GM21381 (cell line): ENCODE data around the gene ZNF860.
A peak's percentile ranks its signal among the peaks of the same experiment; 100 is the strongest.
"Not testable (repeated sequence)": the region's sequence is repeated elsewhere in the genome, so short reads cannot be mapped to it uniquely, and the experiment has no call there.

Source experiments
- ATAC-seq: cut with Tn5 transposase; IDR thresholded peaks from one replicate; pipeline ENCODE4 v1.9.1; 2021; ENCODE audit warnings: mild to moderate bottlenecking, moderate library complexity; ENCODE audit not compliant: unreplicated experiment

The ZNF860 gene

GRCh38 chr3:31960793-31961431 is 20.6 kb upstream of the ZNF860 start:
- ATAC-seq = peak; percentile 77

DNA sequence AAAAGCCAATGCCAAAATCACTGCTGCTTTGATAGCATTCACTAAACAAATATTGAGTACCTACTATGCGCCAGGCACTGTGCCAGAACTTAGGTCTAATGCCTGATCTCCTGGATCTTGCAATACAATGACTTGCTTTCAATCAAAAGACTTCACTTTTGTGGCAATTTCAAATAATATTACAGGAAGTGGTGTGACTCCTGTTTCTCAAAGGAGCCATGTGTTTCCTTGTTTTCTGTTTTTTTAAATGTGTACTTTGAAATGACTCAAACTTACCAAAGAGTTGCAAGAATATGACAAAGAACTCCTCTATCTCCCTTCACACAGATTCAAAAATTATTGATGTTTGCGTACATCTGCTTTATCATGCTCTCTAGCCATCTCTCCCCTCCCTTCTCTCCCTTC is 18.7 kb upstream of the ZNF860 start:
- no peak for ATAC-seq

- no peak for ATAC-seq
These were observed 14.5 kb upstream of the ZNF860 start for GRCh38 chr3:31966978-31967591.

GRCh38 chr3:31967592-31967991 is 14.0 kb upstream of the ZNF860 start:
- ATAC-seq = no peak

GRCh38 chr3:31968369-31968926 is 13.1 kb upstream of the ZNF860 start:
- no peak for ATAC-seq

DNA sequence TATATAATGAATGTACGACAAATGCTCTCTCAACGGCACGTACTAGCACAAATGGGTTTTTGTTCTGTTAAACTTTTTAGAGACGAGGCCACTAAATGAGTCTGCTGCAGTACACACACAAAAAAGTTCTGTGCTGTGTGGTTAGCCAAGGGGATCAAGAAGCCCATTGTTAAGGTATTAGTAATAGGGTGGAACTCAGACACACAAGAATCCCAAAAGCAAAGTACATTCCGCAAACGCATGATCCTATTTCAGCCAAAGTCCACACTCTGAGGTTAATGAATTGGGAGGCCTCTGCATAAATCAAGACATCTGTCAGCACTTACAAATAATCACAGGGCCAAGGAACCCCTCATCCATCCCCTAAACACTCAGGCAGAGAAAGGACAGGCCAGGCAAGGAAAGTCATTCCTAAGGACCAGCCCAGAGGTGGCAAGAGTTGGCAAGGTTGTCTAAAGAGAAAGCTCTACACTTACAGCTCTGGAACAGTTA is 12.6 kb upstream of the ZNF860 start:
- no peak for ATAC-seq

DNA sequence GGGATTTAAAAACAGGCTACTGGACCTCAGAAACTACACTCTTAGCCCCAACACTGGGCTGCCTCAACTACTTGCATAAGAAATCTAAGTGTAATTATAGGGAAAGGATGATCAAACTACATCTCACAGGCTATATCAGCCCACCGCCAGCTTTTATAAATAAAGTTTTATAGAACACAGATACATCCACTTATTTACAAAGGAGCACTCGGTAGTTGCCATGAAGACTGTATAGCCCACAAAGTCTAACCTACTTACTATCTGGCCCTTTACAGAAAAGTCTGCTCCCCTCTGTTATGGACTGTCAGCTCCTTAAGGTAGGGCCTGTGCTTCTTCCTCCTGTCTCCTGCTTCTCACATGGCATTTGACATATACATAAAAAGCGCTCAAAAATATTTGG is 9.9 kb upstream of the ZNF860 start:
- ATAC-seq = no peak

- no peak for ATAC-seq
These were observed 8.5 kb upstream of the ZNF860 start for GRCh38 chr3:31973081-31973480.

GRCh38 chr3:31973837-31974236 is 7.7 kb upstream of the ZNF860 start:
- ATAC-seq = no peak

DNA sequence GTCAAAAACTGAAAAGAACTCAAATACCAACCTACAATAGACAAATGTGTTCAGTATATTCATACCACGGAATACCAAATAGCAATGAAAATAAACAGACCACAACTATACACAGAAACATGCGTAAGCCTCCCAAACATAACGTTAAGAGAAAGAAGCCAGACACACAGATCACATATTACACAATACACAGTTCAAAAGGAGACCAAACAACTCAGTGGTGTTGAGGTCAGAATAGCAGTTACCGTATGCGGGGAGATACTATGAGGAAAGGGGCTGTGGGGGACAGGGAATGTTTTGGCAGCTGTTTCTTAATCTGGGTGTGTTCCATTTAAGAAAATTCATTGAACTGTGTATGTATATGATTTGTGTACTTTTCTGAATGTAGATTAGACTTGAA is 7.1 kb upstream of the ZNF860 start:
- no peak for ATAC-seq

GRCh38 chr3:31974964-31975363 is 6.6 kb upstream of the ZNF860 start:
- ATAC-seq = no peak

- no peak for ATAC-seq
These were observed 5.2 kb upstream of the ZNF860 start for GRCh38 chr3:31976302-31976701.

DNA sequence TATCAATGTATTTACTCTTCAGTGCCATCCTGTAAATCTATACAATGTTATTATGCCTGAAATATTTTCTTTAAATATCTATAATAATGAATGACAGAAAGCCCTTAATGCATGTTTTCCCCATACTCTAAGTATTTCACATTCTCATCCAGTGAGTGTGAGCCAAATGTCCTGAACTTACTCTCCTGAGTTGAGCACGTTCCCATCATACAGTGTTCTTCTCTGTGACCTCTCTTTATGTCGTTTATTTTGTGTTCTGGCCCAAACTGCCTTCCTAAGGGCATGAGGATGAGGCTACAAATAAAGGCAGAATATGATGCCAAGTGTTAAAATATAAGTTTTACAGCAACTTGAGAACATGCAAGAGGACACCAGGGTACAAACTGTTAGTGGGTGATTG is 3.8 kb upstream of the ZNF860 start:
- ATAC-seq = no peak

DNA sequence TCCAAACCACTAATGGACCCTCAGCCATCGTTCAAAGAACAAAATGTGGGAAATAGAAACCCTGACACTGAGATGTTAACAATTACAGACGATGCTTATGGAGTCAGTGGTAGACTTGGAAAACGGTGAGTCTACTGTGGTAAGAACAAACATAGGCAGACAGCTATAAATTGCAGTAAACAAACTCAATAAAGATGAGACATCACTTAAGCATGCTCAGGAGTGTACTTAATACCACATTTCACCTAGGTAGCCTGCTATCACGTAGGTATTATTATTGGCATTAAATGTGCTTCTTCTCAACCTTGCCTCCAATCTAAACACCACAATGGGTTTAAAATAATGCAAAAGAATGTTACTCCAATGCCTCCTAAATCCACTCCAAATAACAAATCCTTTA is 3.0 kb upstream of the ZNF860 start:
- ATAC-seq = no peak

- ATAC-seq = peak; percentile 50
These were observed 2.4 kb upstream of the ZNF860 start for GRCh38 chr3:31979001-31979697.

DNA sequence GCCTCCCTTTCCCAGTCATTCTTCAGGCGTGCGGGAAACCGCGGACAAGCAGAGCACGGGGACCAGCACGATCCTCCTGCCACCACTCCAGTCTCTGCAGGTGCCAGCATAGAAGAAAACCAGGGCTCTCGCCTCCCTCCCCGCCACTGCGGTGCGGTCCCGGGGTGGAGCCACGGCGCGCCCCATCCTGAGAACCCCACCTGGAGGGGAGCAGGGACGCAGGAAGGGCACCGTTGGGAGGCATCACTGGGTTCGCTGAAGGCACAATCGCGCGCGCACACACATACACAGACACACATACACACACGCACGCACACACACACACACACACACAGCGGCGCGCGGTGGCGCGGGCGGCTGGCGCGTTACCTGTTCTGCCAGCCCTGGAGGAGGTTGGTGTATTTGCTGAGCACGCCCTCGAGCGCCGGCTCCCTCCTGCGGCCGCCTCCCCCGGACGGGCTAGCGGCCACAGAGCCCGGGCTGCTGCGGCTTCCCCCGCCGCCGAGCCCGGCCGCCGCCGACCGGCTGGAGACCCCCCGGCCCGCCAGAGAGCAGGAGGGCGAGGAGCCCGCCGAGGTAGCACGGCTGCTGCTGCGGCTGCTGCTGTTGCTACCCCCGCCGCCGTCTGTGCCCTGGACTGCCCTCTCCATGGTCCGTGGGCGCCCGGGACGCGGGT is 882 bp upstream of the ZNF860 start:
- no peak for ATAC-seq

- ATAC-seq = no peak
These were observed 2.8 kb downstream of the ZNF860 start for GRCh38 chr3:31984321-31984720.

DNA sequence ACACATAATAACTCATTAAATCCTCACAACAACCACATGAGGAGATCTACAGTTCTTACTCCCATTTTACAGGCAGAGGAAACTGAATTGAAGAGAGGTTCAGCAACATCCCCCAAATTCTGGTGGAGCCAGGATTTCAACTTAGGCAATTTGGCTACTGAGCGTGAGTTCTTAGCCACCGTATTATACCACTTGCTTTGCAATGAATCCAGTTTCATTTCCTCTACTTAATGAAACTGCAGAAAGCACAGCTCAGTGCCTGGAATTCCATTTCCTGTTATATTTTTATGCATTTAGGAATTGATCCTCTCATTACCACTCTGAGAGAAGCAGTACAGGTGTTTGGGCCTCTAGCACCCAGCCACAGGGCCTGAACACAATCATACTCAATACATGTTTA is 4.3 kb downstream of the ZNF860 start:
- no peak for ATAC-seq

DNA sequence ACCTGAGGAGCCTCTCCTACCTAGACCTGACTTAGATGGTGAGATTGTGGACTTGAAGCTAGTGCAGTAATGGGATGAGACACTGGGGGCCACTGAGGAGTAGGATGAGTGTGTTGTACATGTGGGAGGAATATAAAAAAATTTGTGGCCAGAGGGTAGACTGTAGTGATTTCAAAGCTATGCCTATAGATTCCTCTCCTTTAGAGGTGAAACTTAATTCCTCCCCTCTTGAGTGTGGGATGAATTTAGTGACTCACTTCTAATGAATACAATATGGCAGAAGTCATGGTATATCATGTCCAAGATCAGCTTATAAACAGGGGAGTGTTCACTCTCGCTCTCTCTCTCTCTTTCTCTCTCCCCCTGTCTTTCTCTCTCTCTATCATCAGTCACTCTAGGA is 6.7 kb downstream of the ZNF860 start:
- no peak for ATAC-seq

DNA sequence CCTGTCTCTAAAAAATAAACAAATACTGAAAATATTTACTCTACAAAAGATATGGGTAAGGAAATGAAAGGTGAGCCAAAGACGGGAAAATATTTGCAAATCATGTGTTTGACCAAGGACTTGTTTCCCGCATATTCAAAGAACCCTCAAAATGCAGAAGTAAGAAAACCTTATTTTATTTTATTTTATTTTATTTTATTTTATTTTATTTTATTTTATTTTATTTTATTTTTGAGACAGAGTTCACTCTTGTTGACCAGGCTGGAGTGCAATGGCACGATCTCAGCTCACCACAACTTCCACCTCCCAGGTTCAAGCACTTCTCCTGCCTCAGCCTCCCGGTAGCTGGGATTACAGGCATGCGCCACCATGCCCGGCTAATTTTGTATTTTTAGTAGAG is 11.4 kb downstream of the ZNF860 start:
- ATAC-seq = not testable (repeated sequence)

GRCh38 chr3:31993843-31994242 is 12.3 kb downstream of the ZNF860 start:
- ATAC-seq = no peak
